GM19438 (cell line): ENCODE measurements around the gene RAD51B.

Experiments used
- ATAC-seq: cut with Tn5 transposase; IDR thresholded peaks from one replicate; pipeline ENCODE4 v1.9.1; 2021; ENCODE audit warnings: low read depth; ENCODE audit not compliant: unreplicated experiment

RAD51B gene

DNA sequence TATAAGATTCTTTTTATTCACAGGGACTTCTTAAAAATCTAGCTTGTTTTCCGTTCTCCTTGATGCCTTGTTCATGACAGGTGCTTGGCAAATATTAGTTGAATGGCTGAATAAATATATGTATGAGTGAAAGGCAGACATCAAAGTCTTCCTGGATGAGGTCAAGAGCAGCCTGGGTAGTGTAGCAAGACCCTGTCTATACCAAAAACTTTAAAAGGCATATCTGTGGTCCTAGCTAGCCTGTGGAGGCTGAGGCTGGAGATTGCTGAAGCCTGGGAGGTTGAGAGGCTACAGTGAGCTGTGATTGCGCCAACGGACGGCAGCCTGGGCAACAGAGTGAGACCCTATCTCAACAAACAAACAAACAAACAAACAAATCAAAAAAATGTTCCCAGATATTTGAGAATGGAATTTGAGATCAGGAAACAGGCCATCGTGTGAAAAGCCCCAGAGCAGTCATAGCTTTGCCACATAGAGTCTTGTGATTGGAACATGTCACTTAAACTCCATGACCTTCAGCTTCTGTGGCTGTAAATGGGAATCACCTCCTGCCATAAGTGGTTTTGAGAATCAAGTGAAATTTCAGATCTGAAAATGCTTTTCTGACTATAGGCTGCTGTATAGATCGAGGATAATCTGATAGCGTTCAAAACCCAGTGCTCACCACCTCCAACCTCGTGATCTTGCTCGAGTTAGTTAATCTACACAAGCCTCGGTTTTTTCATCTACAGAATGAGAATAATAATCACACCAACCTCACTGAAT, 908.9 kb downstream of the RAD51B start:
- ATAC-seq: no peak

DNA sequence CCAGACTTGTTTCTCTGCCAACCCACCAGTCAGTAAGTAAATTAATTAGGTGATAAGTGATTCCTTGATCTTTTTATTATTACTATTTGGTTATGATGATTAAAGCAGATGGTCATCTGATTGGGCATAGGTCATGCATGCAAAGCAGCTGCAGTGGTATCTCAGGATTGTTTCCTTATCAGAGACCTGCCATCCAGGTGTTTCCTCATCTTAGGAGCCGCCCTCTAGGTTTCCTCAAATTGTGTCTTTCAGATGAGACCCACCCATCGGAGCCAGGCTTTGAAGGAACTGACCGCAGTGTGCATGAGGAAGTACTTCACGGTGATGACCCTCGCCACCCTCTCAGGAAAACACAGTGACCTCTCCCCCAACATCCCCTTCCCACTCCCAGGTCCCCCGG, 910.0 kb downstream of the RAD51B start:
- no peak for ATAC-seq

DNA sequence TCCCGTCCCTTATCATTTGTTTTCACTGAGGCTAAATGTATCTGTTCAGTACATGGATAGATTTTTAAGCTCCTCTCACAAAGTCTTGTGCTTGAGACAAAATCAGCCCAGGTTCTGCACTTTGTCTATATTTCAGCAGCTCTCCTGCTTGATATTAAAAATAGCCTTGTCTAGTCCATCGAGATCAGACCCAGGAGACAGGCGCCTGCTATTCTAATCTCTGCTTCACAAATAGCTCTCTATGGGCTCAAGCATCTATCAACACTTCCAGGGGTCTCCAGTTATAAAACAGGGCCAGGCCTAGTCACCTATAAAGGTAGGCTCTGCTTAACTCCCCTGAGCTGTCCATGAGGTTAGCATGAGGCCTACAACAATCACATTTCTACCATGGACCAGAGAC, 910.8 kb downstream of the RAD51B start:
- ATAC-seq: no peak

DNA sequence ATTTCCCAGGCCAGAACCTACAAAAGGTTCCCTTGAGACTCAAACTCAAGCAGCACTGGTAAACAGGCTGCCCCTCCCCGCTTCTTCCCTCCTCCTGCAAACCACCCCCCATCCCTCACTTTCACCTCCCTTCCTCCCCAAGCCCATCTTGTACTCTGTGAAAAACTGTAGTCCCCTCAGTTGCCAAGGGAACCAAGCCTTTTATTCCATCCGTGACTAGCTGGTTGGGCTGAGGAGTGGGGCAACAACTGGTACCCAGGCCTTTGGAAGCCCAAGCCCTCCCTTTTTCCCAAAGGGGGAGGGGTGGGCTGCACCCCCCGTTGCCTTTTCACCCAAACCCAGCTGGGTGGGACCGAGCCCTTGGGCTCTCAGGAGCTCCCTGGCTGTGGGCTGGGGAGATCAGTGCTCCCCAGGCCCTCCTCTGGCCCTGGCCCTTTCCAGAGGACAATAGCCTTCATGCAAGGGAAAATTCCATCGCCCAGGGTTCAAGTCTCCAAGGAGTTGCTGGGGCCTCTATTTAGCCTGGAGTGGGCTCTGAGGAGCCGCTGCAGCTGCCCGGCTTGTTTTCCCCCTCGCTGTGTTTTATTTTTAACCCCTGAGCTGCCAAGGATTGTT, 911.3 kb downstream of the RAD51B start:
- ATAC-seq: no peak

DNA sequence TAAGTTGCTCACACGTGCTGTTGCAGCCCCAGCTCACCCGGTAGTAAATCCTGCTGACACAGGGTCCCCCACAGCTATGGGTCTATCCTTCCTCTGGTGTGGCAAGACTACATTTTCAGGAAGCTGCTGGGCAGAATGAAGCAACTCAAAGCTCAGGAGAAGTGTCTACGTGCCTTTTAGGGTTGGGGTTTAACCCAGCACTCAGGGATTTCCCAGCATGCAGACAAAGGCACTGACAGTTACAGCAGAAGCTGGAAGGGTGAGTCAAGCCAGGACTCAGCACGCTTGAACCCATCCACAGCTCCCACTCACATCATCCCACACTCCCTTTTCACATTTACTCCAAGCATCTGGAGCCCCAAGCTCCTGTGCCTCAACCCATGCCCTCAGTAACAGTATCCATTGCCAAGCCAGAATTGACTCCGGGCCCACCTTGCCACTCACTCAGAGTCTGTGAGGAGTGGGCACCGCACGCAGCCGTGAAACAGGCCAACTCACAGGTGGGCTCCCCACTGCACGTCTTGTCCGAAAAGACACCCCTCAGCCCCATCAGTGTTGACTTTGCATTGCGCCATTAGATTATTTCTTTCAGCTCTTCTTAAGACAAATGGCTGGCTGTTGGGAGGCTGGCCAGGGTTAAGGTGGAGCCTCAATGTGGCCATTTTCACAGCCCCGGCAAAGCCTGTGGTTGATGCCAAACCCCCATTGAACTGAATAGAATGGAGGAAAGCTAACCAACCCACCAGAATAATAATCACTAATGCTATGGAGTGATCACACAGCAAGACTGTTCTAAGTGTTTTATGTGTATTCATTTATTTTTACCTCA, 913.7 kb downstream of the RAD51B start:
- ATAC-seq: no peak

DNA sequence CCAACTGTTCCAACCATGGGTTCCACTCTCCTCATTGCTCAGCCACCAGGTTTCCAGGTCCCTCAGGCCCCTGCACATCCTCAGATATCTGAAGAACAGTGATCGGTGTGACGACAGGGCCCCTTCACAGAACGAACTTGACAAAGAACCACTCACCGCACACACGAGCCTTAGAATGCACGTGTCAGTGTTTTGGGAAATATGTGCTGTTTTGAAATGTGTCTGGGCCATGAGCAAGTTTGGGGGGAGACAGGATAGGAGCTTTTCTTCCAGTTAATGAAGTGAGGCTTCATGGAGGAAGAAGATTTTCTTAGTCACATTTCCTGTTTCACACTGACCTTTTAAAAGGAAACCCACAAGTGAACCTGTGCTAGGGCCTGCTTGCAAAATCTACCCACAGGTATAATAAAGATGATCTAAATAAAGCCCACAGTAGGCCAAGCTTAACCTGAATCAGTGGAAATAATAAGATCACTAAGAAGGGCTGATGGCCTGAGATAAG, 914.7 kb downstream of the RAD51B start:
- no peak for ATAC-seq

DNA sequence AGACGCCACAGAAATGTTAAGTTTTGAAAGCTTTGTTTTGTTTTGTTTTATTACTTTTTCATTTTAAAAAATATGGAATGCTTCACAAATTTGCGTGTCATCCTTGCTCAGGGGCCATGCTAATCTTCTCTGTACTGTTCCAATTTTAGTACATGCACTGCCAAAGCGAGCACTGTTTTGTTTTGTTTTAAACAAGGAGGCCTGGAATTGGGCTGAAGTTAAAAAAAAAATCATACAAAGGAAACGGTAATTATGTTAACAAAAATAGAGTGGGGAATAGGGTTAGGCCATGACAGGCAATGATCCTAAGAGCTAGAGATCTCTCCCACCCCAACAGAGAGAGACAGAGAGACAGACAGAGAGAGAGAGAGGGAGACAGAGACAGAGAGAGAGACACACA, 916.3 kb downstream of the RAD51B start:
- ATAC-seq: no peak

DNA sequence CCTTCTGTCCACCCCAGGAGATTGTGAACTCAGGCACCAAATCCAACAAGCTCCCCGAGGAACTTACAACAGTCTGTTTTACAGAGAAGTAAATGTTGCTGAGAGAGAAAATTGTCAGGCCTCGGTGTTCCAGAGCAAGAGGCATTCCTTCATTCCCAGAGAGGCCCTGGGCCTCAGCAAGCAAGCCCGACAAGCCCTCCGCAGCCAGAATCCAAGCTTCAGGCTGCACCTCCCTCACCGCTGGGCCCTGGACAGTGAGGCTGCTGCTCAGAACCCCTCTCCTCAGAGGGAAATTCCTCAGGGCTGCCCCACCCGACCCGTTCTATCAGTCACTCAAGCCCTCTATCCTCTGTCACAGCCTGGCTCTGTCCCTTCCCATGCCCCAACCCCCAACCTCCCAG, 916.9 kb downstream of the RAD51B start:
- no peak for ATAC-seq

DNA sequence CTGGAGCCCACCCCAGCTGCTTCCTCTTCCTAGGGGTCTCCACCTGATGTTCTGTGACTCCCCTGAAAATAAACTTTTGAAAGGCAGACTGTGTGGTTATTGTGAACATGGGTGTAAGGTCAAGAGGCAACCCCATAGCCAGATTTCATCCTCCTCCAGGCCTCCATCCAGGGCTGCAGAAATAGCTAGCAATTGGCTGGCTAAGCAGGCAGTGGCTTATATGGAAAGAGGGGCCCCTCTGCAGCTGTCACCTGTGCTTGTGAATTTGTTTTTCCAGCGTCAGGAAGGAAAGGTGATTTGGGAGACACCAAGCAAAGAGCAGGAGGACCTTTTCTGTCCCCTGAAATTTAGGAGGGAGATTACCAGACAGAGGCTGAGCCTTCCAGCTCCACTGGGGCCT, 917.5 kb downstream of the RAD51B start:
- ATAC-seq: no peak

DNA sequence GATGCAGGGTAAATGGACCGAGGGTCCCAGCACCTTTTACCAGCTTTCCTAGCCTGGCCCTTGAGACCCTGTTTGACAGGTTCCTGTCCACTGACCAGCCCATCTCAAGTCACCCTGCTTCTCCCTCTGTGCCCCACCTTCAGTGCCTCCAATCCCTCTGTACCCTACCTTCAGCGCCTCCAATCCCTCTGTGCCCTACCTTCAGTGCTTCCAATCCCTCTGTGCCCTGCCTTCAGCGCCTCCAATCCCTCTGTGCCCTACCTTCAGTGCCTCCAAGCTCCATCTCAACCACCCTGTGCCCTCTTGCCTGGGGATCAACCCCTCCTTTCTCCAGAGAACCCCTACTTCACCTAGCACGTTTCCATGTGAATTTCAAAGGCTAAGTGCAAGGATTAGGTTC, 919.0 kb downstream of the RAD51B start:
- no peak for ATAC-seq

DNA sequence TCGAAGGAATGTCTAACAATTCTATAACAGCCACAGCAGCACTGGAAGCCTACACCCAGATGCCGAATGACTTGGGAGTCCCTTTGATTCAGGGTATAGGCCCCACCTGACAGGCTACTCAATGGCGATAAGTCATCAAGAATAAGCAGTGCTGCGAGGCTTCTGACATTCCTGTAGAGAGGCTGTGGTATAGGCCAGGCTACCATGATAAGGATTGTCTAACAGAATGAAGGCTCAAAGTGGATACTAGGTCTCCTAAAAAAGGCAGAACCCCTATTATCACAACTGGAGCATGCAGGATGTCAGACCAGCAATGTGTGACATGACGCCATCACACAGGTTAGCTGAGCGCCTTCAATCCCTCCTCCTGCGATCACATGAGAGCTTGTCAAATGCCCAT, 920.1 kb downstream of the RAD51B start:
- ATAC-seq: no peak

DNA sequence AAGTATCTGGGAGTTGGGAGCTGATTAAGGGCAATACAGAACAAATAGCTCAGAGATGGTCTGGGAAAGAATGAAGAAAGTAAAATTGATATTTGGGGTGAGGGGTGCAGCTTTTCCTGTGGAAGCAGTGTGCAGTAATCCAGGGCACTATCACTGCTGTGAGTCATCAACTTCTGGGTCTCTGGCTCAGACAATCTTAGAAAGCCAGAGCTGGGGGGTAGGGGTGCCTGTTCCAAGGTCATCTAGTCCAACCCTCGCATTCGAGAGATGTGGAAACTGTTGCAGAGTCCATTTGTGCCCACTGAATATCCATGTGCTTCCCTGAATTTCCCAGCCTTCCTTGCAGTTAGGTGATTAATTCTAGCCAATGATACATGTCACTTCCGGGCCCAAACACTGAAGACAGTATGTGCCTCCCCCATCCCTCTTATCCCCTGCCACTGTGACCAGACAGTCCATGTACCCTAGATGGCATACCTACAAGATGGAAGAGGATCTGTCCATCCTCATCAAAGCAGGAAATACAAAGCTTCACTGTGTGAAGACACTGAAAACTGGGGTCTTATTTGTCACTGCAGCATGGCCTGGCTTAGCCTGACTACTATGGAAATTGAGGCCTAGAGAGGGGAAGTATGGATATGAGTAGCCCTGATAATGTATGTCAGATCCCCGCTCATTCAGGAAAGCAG, 921.4 kb downstream of the RAD51B start:
- ATAC-seq: no peak

DNA sequence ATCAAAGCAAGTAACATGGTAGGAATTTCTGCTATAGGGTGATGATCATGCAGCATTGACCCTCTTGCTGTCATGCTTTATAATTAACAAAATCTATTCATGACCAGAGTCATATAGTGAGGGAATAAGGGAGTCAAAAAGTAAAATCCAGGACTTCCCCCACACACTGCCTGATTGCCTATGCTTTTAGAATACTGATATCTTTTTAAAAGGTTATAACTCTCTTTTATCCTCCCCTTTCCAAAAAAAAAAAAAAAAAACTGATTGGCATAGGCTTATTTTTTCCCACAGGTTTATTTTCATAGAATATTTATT, 921.9 kb downstream of the RAD51B start:
- ATAC-seq: no peak

DNA sequence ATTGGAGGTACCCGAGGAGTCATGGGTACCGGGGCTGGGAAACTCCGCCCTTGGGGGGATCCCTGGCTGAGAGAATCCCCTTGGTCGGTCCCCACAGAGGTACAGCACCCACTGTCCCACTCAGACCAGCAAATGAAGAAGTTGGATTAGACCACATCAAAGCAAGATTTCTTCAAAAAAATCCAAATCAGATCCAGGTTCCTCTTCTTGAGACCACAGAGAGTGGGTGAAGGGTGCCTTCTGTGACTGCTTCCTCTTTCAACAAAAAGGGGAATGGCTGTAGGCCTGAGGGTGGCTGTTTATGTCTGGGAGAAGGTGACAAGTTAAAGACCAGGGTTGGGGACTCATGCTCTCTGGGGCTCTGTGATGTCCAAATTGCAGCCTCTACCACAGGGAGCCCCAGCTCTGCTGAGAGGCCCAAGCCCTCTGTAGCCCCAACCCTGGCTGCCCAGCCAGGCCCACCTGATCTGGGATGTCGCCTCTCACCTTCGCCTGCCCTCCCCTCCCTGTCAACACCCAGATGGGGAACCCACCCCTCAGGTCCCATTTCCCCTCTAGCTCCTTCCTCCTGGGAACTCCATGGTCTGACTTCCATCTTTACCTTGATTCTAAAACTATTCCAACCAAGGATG, 922.4 kb downstream of the RAD51B start:
- no peak for ATAC-seq

DNA sequence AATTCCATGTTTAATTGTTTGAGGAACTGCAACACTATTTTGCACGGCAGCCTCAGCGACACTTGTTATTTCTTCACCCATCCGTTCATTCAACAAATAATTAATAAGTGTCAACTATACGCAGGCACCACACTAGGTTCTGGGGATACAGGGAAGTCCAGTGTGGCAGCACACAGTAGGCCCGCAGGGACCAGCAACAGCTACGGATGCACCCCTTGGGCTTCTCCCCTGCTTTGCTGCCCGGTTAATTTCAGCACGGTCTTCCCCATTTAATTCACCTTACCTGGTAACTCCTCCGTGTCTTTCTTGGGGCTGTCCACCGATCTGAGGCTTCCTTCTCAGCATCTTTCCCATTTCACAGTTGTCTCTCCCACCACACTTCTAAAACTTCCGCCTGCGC, 925.0 kb downstream of the RAD51B start:
- no peak for ATAC-seq

DNA sequence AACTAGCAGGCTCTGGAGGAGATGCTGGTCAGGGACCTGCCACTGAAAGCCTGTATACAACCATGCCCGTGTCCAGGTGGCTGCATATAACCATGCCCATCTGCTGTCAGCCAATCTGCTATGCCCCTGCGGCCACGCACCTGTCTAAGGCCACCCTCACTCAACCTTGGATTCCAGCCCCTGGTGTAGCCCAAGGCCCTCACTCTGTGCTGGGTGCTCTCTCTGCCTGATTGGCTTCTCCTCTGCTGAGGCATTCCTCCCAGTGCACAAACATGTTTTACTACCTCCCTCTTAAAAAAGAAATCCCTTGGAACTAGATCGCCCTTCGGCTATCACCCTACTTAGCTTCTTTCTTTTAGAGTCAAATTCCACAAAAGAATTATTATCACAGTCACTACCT, 927.8 kb downstream of the RAD51B start:
- ATAC-seq: no peak

DNA sequence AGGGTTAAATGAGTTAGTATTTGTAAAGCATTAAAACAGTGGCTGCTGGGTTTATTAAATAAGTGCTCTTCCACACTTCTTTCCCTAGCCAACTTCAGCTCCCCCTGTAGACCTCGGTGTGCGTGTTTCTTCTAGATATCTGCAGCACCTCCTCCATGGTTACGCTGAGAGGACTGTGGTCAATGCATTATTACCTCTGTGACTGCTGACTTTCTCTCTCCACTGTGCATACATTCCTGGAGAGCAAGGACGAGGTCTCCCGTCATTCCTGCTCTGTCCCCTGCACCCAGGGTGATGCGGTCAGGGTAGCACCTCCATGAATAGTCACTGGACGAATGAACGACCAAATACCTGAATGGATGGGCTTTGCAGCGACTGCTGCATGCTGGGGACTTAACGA, 928.7 kb downstream of the RAD51B start:
- no peak for ATAC-seq

DNA sequence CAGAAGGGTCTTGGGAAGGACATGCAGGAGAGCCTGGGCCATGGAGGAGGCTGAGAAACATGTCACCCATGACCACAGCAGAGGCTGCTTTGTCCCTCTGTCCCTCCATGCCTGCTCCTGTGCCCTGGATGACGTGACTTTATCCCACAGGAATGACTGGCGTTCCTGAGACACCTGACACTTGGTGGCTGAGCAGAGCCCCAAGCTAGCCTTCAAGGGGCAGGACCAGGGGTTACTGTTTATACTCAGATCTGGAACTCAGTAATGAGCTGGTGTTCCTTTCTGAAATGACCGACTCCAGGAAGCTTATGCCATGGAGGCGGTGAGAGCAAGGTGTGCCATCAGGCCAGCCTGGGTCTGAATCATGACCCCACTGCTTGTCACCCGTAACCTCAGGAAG, 929.1 kb downstream of the RAD51B start:
- no peak for ATAC-seq

DNA sequence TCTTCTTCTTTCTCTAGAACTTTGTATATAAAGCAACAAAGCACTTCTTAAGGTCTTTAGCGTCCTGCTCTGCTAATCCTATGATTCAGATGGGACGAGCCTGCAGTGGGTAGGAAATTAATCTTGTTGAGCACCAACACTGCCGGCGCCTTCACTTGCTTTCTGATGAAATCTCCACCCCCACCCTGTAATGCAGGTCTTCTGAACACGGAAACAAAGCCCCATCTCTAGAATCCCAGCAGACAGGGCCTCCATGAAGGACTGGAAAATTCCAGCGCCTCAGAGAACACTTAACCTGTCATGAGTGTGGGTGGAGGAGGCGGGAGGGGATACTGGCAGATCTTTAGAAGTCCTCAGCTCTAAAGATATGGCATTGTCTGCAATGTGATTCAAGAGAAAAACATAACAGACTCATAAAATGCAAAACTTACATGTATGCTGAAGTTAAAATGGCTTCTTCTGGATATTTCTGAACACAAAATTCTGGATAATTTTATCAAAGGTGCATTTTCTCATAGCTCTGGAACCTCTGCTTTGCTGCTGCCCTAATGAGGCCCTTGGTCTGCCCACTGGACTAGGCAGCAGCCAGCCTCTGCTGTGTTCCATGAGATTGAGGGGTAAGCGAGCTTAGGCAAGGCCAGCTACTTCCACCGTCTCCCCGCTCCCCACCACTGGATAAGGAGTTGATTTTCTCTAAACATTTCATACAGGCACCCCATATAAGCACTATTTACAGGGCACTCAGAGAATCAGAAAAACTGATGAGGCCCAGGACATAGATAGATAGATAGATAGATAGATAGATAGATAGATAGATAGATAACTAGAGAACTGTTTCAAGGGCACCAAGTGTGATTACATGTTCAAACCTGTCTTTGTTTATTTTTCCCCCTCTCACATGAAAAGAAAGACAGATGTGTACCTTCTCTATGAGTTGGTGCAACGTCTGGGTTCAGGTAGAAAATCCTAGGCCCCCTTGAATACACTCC, 930.2 kb downstream of the RAD51B start:
- ATAC-seq: no peak
